Stimulated activated CD8-positive, alpha-beta memory T cell treated with anti-CD3 and anti-CD28 coated beads, Interleukin-2, amount 100 ng/mL, for 1 hour (primary cell): ENCODE data around the gene SZT2.
"Not testable (repeated sequence)": the region's sequence is repeated elsewhere in the genome, so short reads cannot be mapped to it uniquely, and the experiment has no call there.

Source experiments
- DNase-seq, 2 donors: peaks; one replicate each; pipeline ENCODE4 v3.0.0-alpha.2; 2020; ENCODE audit warnings: low read depth in 2 of 2

SZT2 gene

DNA sequence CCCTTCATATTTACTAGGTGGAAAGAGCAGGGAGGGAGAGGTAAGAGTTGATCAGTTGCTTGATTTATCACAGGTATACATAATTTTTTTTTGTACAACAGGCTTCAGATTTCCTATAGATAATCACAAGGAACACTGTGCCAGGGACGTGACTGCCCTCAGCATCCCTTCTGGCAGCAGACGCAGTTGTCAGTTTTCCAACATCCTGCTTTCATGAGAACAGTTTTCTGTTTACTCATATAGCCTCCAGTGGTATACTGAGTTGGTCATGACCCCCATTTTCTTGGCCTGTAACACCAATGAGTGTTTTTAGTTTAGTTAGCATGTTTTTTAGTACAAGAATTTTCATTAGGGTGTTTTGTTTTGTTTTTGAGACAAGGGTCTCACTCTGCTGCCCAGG lies 103.1 kb downstream of the SZT2 start:
- no peak for DNase-seq

DNA sequence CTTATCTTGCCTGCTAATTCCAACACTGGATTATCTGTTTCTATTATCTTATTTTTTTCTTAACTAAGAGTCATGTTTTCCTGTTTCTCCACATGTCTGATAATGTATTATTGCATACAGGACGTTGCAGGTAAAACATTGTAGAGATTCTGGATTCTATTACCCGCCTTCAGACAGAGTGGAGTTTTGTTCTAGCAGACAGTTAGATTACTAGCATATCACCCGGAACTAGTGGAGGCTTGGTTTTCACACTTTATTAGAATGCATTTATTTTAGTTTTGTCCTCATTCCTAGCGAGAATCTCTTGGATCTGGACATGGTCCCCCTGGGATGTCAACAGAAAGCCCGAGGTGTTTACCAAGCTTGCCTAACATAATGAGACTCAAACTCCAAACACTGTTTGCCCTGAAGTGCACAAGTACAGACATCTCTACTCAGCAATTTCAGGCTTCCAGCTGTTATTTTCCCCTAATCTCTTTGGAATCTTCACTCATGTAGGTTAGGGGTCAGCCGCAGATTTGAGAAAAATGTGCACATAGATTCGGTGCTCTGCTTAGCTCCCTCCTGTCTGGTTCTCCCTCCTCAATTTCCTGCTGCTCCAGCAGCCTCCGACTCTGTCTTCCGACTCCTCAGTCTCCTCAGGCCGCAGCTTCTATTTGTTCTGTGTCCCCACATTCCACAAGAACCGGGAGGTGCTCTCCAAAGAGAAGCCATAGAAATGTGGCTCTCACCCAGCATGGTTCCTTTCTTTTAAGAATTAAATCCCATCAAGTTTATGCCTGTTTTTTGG lies 104.2 kb downstream of the SZT2 start:
- DNase-seq: no peak

DNA sequence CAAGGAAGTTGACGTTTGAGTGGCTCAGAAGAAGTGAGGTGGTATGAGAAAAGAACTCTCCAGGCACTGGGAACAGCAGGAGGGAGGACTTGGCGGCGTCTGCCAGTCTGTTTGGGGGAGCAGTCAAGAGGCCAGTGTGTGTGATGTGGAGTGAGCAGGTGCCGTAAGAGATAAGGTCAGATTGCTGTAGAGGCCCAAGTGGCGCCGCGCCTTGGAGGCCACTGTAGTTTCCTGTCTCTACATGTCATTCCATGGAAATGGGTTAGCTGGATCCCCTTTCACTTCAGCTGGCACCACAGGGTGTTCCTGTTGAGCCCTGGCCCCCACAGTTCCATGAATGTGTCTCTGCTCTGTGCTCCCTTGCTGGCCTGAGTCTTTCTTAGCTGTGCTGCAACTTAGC lies 105.5 kb downstream of the SZT2 start:
- DNase-seq: no peak

DNA sequence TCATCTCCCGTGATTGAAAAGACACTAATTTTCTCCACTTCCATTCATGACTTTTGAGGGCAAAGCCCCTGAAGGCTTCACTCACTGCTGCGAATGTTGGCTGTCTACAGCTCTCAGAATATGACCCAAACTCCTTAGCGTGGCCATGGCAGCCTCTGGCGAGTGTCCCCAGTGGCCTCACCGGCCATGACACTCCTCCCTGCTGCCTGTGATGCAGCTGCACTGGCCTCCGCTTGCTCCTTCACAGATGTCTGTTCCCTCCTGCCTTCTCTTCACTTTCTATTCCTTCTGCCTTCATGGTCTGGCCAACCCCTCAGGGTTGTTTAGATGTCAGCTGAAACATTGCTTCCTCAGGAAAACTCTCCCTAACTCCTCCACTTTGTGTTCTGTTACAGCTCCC lies 110.2 kb downstream of the SZT2 start:
- no peak for DNase-seq

DNA sequence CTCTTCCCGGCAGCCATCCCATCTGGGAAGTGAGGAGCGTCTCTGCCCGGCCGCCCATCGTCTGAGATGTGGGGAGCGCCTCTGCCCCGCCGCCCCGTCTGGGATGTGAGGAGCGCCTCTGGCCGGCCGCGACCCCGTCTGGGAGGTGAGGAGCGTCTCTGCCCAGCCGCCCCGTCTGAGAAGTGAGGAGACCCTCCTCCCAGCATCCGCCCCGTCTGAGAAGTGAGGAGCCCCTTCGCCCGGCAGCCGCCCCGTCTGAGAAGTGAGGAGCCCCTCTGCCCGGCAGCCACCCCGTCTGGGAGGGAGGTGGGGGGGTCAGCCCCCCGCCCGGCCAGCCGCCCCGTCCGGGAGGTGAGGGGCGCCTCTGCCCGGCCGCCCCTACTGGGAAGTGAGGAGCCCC lies 112.1 kb downstream of the SZT2 start:
- DNase-seq: not testable (repeated sequence)

DNA sequence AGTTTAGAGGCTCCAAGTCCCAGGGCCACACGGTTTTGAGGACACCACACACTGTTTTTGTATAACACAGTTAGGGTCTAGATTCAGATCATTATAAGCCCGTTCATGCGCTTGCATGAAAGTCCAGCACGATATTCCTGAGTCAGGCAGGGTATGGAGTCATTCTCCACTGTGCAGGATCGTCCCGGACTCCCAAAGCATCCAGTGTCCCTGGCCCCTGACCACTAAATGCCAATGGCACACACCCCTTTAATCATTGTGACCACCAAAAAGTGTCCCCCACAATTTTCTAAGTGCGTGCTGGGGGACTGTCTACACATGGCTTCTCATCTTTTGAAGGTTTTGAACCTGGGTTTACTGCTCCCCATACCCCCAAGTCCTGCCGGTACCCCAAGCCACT lies 113.8 kb downstream of the SZT2 start:
- no peak for DNase-seq
